Pancreas (tissue), 10 donors: ENCODE measurements around the gene ZBTB20. TPM values are rescaled to one million over a fixed set of nuclear protein-coding genes. Genes with fewer than 3 reads are reported as not detected.

Experiments
- ATAC-seq, 4 donors: fragments of 200-7000 bp; cut with Tn5 transposase; one replicate each; pipeline versions ENCODE4 v1.8.0 to v1.9.1; 2020; ENCODE audit warnings: mild to moderate bottlenecking in 4 of 4, moderate library complexity in 4 of 4
- DNase-seq, 6 donors: peaks; one replicate each; pipeline ENCODE4 v3.0.0-alpha.2; 2020
- FAIRE-seq: peaks from 2 replicates; lab custom pipeline; 2012; peaks lifted over from hg19 to GRCh38; lab: Jason Lieb, UNC
- H3K27ac ChIP-seq, 4 donors: fragments of 200-600 bp; sonication (generic); 1 replicate in 3 of 4; 2 replicates in 1 of 4; pipeline versions ENCODE4 v1.5.0 to v1.8.0; 2020
- H3K27me3 ChIP-seq, 4 donors: fragments of 200-600 bp; one replicate each; pipeline ENCODE4 v1.8.0; 2021
- H3K36me3 ChIP-seq, 3 donors: fragments of 200-600 bp; sonication (generic) in 1 of 3; one replicate each; pipeline versions ENCODE4 v1.5.0 to v1.8.0; 2020 to 2021
- H3K4me1 ChIP-seq, 3 donors: fragments of 200-600 bp; one replicate each; pipeline ENCODE4 v1.8.0; 2021
- H3K4me3 ChIP-seq, 4 donors: fragments of 200-600 bp; sonication (generic) in 2 of 4; one replicate each; pipeline versions ENCODE4 v1.5.0 to v1.8.0; 2020 to 2021
- H3K9me3 ChIP-seq, 4 donors: fragments of 200-600 bp; one replicate each; pipeline ENCODE4 v1.8.0; 2021
- CTCF ChIP-seq, 4 donors: fragments of 200-600 bp; sonication (generic) in 3 of 4; IDR thresholded peaks; one replicate each; pipeline versions ENCODE4 v1.5.0 to v1.8.0; 2021; ENCODE audit warnings: antibody characterized with exemption in 4 of 4
- WGBS, 2 donors: extraction: QIAGEN DNeasy Blood & Tissue Kit; methylation state at CpG; one replicate each; pipeline ENCODE4 v1.1.7; 2013; 5-methylcytosine and 5-hydroxymethylcytosine counted together
- intact Hi-C, 3 donors: fragments of 100-400 bp; cut with DNase I; formaldehyde crosslinking; loops; one replicate each; pipeline versions ENCODE4 v1.11.1 to v1.14.2; 2022
- polyA plus RNA-seq, 2 donors: library from polyadenylated mRNA; stranded (reverse); fragments of 200-250 nt; gene quantifications; one replicate each; pipeline ENCODE4 v1.2.3, GENCODE V29; 2013
- total RNA-seq, 6 donors: library from RNA; stranded (reverse); fragmentation: NEBNext Ultra II Directional in 4 of 6; extraction: Animal tissue kit (Norgen Biotek cat#: 25700) in 4 of 6; gene quantifications; one replicate each; pipeline versions ENCODE4 v1.2.1 to v1.2.4, GENCODE V29; 2021 to 2023
- donor health status: healthy with polysubstance abuse.
- donor health status: DM: no; HTN: no; CAD: no; lungs with moderate emphysema.
- donor health status: DM: no; HTN: no; CAD: no.
- donor health status: control.
- donor health status: control.
- donor health status: Bipolar disorder and iron deficiency.
- donor health status: DM: yes; HTN: yes; CAD: no.
- donor health status: DM: no; HTN: no; CAD: no.
- donor health status: DM: no; HTN: no; CAD: no.
- donor health status: DM: yes; HTN: yes; CAD: no.

The ZBTB20 gene
- total and polyA plus RNA-seq, 8 donors = 1.3 to 81.5 (median 43.7) TPM

- ATAC-seq (no peak), DNase-seq (no peak), FAIRE-seq (no peak)
- Histone ChIP-seq H3K4me3 (no peak overlapping the region), H3K27me3 (no peaks in the 10 kb centered on the region), H3K27ac (no peak overlapping the region), H3K4me1 (peaks cover 0 to 4% (median 0%) of the 10 kb centered on the region in 3 donors), H3K36me3 (no peaks in the 10 kb centered on the region), H3K9me3 (peaks cover 0 to 3% (median 0%) of the 10 kb centered on the region in 4 donors)
- WGBS, 2 donors = 71 to 92% methylated on average over 2 of the region's 2 CpGs
- intact Hi-C loops = no loop called here
- no peak for TF ChIP-seq CTCF (IDR thresholded peaks at IDR 0.05)
Measured at GRCh38 chr3:114775395-114775794, 371.7 kb downstream of the ZBTB20 start.

- TF ChIP-seq CTCF (IDR thresholded peaks at IDR 0.05) = no peak
- Histone ChIP-seq H3K4me1 (peaks cover 0 to 4% (median 0%) of the 10 kb centered on the region in 3 donors), H3K27ac (no peak overlapping the region), H3K4me3 (no peak overlapping the region), H3K36me3 (no peaks in the 10 kb centered on the region), H3K27me3 (no peaks in the 10 kb centered on the region), H3K9me3 (peaks cover 0 to 3% (median 0%) of the 10 kb centered on the region in 4 donors)
- ATAC-seq (no peak), DNase-seq (no peak), FAIRE-seq (no peak)
- 98% methylated on average over 2 of the region's 2 CpGs for WGBS, 2 donors
- intact Hi-C loops = no loop called here
Measured at GRCh38 chr3:114770874-114771273, 376.2 kb downstream of the ZBTB20 start.

GRCh38 chr3:114764056-114764492 lies 383.0 kb downstream of the ZBTB20 start:
- intact Hi-C loops = no loop called here
- ATAC-seq = peak in 2 of 4 donors; percentile 17 to 43

DNA sequence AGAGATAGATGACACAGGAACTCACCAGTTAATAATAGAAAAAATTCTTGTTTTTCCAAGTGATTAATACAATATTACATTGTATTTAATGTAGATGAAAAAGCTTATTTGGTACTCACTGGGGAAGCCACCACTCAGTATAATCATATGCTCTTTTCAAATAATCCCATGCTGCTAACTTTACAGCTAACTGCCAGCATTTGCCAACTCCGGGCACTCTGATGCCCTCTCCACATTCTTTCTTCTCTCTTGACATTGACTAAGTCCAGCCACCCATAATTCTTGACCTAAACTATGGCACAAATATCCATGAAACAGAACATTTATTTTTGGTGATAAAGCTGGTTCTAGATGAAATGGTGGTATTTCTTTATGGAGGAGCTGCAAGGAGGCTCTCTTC lies 384.9 kb downstream of the ZBTB20 start:
- peaks cover 0 to 9% (median 8%) of the 10 kb centered on the region in 3 donors for H3K4me1 ChIP-seq
- 86 to 87% methylated on average over 1 of the region's 1 CpG for WGBS, 2 donors
- no peak overlapping the region for H3K4me3 ChIP-seq
- intact Hi-C loops = no loop called here
- no peak for DNase-seq
- no peak for TF ChIP-seq CTCF (IDR thresholded peaks at IDR 0.05)
- no peaks in the 10 kb centered on the region for H3K36me3 ChIP-seq
- no peaks in the 10 kb centered on the region for H3K27me3 ChIP-seq
- H3K9me3 ChIP-seq = no peaks in the 10 kb centered on the region
- ATAC-seq = no peak
- no peak overlapping the region for H3K27ac ChIP-seq
- no peak for FAIRE-seq

More at GRCh38 chr3:114764056-114764492, 383.0 kb downstream of the ZBTB20 start:
- H3K36me3 ChIP-seq = no peaks in the 10 kb centered on the region
- TF ChIP-seq CTCF (IDR thresholded peaks at IDR 0.05) = no peak
- H3K27me3 ChIP-seq = no peaks in the 10 kb centered on the region
- peaks cover 0 to 8% (median 4%) of the 10 kb centered on the region in 3 donors for H3K4me1 ChIP-seq
- H3K9me3 ChIP-seq = no peaks in the 10 kb centered on the region
- DNase-seq (no peak), FAIRE-seq (no peak)
- H3K4me3 ChIP-seq = no peak overlapping the region
- H3K27ac ChIP-seq = no peak overlapping the region
- 42 to 47% methylated on average over 4 of the region's 4 CpGs for WGBS, 2 donors

DNA sequence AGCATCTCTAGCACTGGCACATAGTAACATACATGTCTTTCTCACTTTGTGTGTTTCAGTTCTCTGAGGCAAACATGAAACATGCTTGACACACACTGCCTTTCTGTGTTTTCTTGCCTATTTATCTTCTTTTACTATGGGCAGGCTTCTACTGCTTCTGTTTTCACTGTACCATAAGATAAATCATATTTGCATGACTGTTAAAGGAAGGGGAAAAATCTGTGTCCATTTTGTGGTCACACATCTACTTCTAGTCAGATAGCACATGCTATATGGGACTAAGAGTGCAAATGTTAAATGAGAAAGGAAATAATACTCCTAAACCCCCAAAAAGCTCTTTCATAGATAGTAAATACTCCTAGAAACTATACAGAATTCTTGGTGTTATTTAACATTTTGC lies 386.4 kb downstream of the ZBTB20 start:
- Histone ChIP-seq H3K36me3 (no peaks in the 10 kb centered on the region), H3K4me3 (no peak overlapping the region), H3K27ac (no peak overlapping the region), H3K27me3 (no peaks in the 10 kb centered on the region), H3K4me1 (peaks cover 0 to 15% (median 9%) of the 10 kb centered on the region in 3 donors), H3K9me3 (no peaks in the 10 kb centered on the region)
- TF ChIP-seq CTCF (IDR thresholded peaks at IDR 0.05) = no peak
- ATAC-seq (no peak), FAIRE-seq (no peak), DNase-seq (no peak)
- intact Hi-C loops = no loop called here
